Osteocyte (in vitro differentiated cells): ENCODE data around the gene MCEE. TPM values are rescaled to one million over a fixed set of nuclear protein-coding genes. Genes with fewer than 3 reads are reported as not detected.
"Not testable (repeated sequence)": the region's sequence is repeated elsewhere in the genome, so short reads cannot be mapped to it uniquely, and the experiment has no call there.

ENCODE experiments used
- DNase-seq: peaks from one replicate; pipeline ENCODE4 v3.0.0; 2021; ENCODE audit warnings: mixed read lengths; ENCODE audit not compliant: unreplicated experiment; ENCODE audit errors: extremely low spot score
- H3K27ac Mint-ChIP-seq: one replicate; pipeline ENCODE4 v1.8.0; 2021; ENCODE audit warnings: mild to moderate bottlenecking, mixed read lengths; ENCODE audit not compliant: unreplicated experiment
- H3K27me3 Mint-ChIP-seq: one replicate; pipeline ENCODE4 v1.8.0; 2021; ENCODE audit warnings: mixed read lengths; ENCODE audit not compliant: unreplicated experiment
- H3K36me3 Mint-ChIP-seq: one replicate; pipeline ENCODE4 v1.8.0; 2021; ENCODE audit warnings: mixed read lengths; ENCODE audit not compliant: unreplicated experiment
- H3K4me1 Mint-ChIP-seq: one replicate; pipeline ENCODE4 v1.8.0; 2021; ENCODE audit warnings: mixed read lengths; ENCODE audit not compliant: unreplicated experiment
- H3K4me3 Mint-ChIP-seq: one replicate; pipeline ENCODE4 v1.8.0; 2021; ENCODE audit warnings: mild to moderate bottlenecking, moderate library complexity, mixed read lengths; ENCODE audit not compliant: unreplicated experiment
- H3K9me3 Mint-ChIP-seq: one replicate; pipeline ENCODE4 v1.8.0; 2021; ENCODE audit warnings: mixed read lengths; ENCODE audit not compliant: unreplicated experiment
- total RNA-seq: library from RNA; stranded (reverse); gene quantifications from 2 replicates; pipeline ENCODE4 v1.2.1, GENCODE V29; 2021
- TF ChIP-seq, protein P1 (sequence below): fragments of 200-600 bp; sonication (generic); IDR thresholded peaks from 2 replicates; pipeline ENCODE4 v1.5.0; 2021; ENCODE audit warnings: antibody characterized with exemption, mild to moderate bottlenecking, moderate library complexity

Gene MCEE
- total RNA-seq, 1 donor from 2014 or later, result 18.2 TPM

DNA sequence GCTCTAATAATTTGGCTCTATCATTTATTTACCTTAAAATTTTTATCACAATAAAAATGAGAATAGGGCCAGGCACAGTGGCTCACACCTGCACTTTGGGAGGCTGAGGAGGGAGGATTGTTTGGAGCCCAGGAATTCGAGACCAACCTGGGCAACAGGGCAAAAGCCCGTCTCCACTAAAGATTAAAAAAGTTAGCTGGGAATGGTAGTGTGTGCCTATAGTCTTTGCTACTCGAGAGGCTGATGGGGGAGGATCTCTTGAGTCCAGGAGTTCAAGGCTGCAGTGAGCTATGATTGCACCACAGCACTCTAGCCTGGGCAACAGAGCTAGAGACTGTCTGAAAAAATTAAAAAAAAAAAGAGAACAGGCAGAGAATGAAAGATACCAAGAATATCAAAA lies 6.1 kb upstream of the MCEE start:
- DNase-seq, result no peak
- H3K4me1 Mint-ChIP-seq, result no peaks in the 10 kb centered on the region
- H3K27ac Mint-ChIP-seq, result no peak overlapping the region
- TF ChIP-seq, protein P1, sequence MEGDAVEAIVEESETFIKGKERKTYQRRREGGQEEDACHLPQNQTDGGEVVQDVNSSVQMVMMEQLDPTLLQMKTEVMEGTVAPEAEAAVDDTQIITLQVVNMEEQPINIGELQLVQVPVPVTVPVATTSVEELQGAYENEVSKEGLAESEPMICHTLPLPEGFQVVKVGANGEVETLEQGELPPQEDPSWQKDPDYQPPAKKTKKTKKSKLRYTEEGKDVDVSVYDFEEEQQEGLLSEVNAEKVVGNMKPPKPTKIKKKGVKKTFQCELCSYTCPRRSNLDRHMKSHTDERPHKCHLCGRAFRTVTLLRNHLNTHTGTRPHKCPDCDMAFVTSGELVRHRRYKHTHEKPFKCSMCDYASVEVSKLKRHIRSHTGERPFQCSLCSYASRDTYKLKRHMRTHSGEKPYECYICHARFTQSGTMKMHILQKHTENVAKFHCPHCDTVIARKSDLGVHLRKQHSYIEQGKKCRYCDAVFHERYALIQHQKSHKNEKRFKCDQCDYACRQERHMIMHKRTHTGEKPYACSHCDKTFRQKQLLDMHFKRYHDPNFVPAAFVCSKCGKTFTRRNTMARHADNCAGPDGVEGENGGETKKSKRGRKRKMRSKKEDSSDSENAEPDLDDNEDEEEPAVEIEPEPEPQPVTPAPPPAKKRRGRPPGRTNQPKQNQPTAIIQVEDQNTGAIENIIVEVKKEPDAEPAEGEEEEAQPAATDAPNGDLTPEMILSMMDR, result no peak
- H3K27me3 Mint-ChIP-seq, result no peaks in the 10 kb centered on the region
- no peak overlapping the region for H3K4me3 Mint-ChIP-seq
- peaks cover 41% of the 10 kb centered on the region for H3K36me3 Mint-ChIP-seq
- H3K9me3 Mint-ChIP-seq, result no peaks in the 10 kb centered on the region

DNA sequence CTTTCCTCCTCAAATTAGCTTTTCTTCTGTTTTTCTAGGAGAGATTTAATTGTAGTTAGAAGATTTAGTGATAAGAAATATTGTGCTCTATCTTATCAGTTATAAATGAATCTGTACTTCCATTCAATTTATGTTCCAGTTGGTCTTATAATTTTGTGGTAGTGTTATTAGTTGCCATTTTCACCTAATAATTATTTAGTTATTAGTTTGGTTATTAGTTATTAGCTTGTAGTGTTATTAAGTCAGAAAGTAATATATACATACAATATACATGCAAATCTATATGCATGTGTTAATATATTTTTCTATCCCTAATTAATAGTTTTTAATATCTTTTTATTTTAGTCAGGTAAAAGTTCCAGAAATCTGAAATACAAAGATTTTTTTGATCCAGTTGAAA lies 3.6 kb upstream of the MCEE start:
- H3K27me3 Mint-ChIP-seq, result no peaks in the 10 kb centered on the region
- peaks cover 27% of the 10 kb centered on the region for H3K36me3 Mint-ChIP-seq
- TF ChIP-seq, protein P1, result no peak
- H3K9me3 Mint-ChIP-seq, result no peaks in the 10 kb centered on the region
- peaks cover 5% of the 10 kb centered on the region for H3K4me1 Mint-ChIP-seq
- DNase-seq, result no peak
- no peak overlapping the region for H3K27ac Mint-ChIP-seq
- H3K4me3 Mint-ChIP-seq, result no peak overlapping the region

DNA sequence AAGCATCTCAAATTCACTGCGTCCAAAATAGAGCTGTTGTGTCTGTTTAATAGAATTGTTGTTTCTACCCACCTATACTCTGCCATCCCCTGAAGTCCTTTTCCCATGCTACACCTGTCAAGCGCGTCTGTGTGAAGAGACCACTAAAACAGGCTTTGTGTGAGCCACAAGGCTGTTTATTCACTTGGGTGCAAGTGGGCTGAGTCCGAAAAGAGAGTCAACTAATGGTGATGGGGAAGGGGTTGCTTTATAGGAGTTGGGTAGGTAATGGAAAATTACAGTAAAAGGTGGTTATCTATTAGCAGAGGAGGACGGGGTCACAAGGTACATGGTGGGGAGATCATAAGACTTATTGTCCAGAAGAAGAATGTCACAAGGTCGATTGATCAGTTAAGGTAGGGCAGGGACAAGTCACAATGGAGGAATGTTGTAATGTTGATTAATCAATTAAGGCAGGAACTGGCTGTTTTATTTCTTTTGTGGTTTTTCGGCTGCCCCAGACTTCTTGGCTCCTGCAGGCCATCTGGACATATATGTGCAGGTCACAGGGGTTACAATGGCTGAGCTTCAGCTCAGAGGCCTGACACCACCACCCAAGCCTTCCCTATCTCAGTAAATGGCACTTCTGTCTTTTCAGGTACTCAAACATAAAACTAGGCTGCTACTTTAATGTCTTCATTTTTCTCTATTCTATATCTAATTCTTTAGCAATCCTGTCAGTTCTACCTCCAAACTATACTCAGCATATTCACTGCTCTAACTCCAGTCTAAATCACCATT lies 1.5 kb upstream of the MCEE start:
- Mint-ChIP-seq H3K4me1 (peaks cover 17% of the 10 kb centered on the region), H3K36me3 (peaks cover 13% of the 10 kb centered on the region)
- H3K27me3 Mint-ChIP-seq, H3K9me3 Mint-ChIP-seq, H3K4me3 Mint-ChIP-seq, DNase-seq, H3K27ac Mint-ChIP-seq: not testable (repeated sequence)

DNA sequence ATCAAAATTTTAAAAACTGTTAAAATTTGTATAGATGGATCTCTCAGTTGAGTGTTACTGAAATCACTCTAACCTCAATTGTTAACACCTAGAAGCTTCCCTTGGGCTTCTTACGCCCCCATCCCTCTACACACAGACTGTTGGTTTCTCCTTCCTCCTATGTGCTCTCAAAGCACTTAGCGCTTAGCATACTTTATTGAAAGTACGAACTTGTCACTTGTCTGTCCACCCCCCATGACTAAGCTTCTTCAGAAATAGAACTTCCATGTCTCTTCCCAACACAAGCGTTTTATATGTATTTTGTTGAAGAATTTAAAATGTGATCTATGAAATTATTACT lies 846 bp upstream of the MCEE start:
- TF ChIP-seq, protein P1, result no peak
- no peaks in the 10 kb centered on the region for H3K9me3 Mint-ChIP-seq
- H3K36me3 Mint-ChIP-seq, result peaks cover 9% of the 10 kb centered on the region
- no peak for DNase-seq
- no peak overlapping the region for H3K27ac Mint-ChIP-seq
- H3K4me3 Mint-ChIP-seq, result no peak overlapping the region
- no peaks in the 10 kb centered on the region for H3K27me3 Mint-ChIP-seq
- peaks cover 18% of the 10 kb centered on the region for H3K4me1 Mint-ChIP-seq

DNA sequence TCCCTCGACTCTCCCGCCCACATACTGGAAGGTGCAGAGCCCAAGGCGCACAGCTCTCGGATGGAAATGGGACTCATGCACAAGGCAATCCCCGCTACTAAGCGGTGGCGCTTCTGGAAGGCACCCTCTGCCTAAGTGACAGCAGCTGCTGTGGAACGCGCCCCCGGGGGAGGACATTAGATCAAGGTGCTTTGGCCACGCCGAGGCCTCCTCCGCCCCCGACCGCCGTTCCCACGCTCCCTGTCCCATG lies 202 bp downstream of the MCEE start:
- H3K36me3 Mint-ChIP-seq, result peaks cover 6% of the 10 kb centered on the region
- DNase-seq, result no peak
- TF ChIP-seq, protein P1, result no peak
- no peak overlapping the region for H3K27ac Mint-ChIP-seq
- no peaks in the 10 kb centered on the region for H3K9me3 Mint-ChIP-seq
- H3K4me3 Mint-ChIP-seq, result no peak overlapping the region
- no peaks in the 10 kb centered on the region for H3K27me3 Mint-ChIP-seq
- H3K4me1 Mint-ChIP-seq, result peaks cover 20% of the 10 kb centered on the region
